ENCODE data around the gene CNTNAP4. TPM values are rescaled to one million over a fixed set of nuclear protein-coding genes. Genes with fewer than 3 reads are reported as not detected.

The CNTNAP4 gene
- total and polyA plus RNA-seq, 7 donors = 0.01 to 0.04 (median 0.03) TPM; not detected in 4

GRCh38 chr16:76376988-76377387 lies 99.8 kb downstream of the CNTNAP4 start:
- H3K27me3 ChIP-seq (ENCODE audit: insufficient read depth in 3 of 3, low read length in 2 of 3) = no peaks in the 10 kb centered on the region
- H3K9me3 ChIP-seq = no peaks in the 10 kb centered on the region
- intact Hi-C loops (cut with DNase I) = no loop called here
- no peak overlapping the region for H3K4me3 ChIP-seq
- WGBS, 3 donors = 80 to 98% (median 88%) methylated on average over 2 of the region's 2 CpGs
- H3K4me1 ChIP-seq = no peaks in the 10 kb centered on the region
- ATAC-seq (no peak), DNase-seq (no peak)
- no peak overlapping the region for H3K27ac ChIP-seq
- TF ChIP-seq CTCF (IDR thresholded peaks at IDR 0.05) = no peak
- H3K36me3 ChIP-seq (ENCODE audit: insufficient read depth in 1 of 2, low read depth in 1 of 2) = no peaks in the 10 kb centered on the region

GRCh38 chr16:76378020-76378419 lies 100.8 kb downstream of the CNTNAP4 start:
- Histone ChIP-seq H3K27me3 (ENCODE audit: insufficient read depth in 3 of 3, low read length in 2 of 3) (no peaks in the 10 kb centered on the region), H3K27ac (no peak overlapping the region), H3K36me3 (ENCODE audit: insufficient read depth in 1 of 2, low read depth in 1 of 2) (no peaks in the 10 kb centered on the region), H3K4me1 (no peaks in the 10 kb centered on the region), H3K9me3 (no peaks in the 10 kb centered on the region), H3K4me3 (no peak overlapping the region)
- WGBS, 3 donors = 82 to 83% (median 82%) methylated on average over 3 of the region's 3 CpGs
- no peak for ATAC-seq
- TF ChIP-seq CTCF (IDR thresholded peaks at IDR 0.05) = no peak
- DNase-seq = no peak
- intact Hi-C loops (cut with DNase I) = no loop called here

- no peak overlapping the region for H3K4me3 ChIP-seq
- H3K9me3 ChIP-seq = no peaks in the 10 kb centered on the region
- no peaks in the 10 kb centered on the region for H3K4me1 ChIP-seq
- no peaks in the 10 kb centered on the region for H3K36me3 ChIP-seq (ENCODE audit: insufficient read depth in 1 of 2, low read depth in 1 of 2)
- 58 to 65% (median 63%) methylated on average over 1 of the region's 1 CpG for WGBS, 3 donors
- H3K27ac ChIP-seq = no peak overlapping the region
- ATAC-seq = no peak
- no peak for DNase-seq
- no peak for TF ChIP-seq CTCF (IDR thresholded peaks at IDR 0.05)
- intact Hi-C loops (cut with DNase I) = no loop called here
- no peaks in the 10 kb centered on the region for H3K27me3 ChIP-seq (ENCODE audit: insufficient read depth in 3 of 3, low read length in 2 of 3)
These were observed 103.9 kb downstream of the CNTNAP4 start for GRCh38 chr16:76381096-76381495.

- Histone ChIP-seq H3K36me3 (ENCODE audit: insufficient read depth in 1 of 2, low read depth in 1 of 2) (no peaks in the 10 kb centered on the region), H3K27ac (no peak overlapping the region), H3K9me3 (no peaks in the 10 kb centered on the region), H3K4me1 (no peaks in the 10 kb centered on the region), H3K27me3 (ENCODE audit: insufficient read depth in 3 of 3, low read length in 2 of 3) (no peaks in the 10 kb centered on the region), H3K4me3 (no peak overlapping the region)
- intact Hi-C loops (cut with DNase I) = no loop called here
- no peak for DNase-seq
- WGBS, 3 donors = 73 to 82% (median 81%) methylated on average over 7 of the region's 7 CpGs
- TF ChIP-seq CTCF (IDR thresholded peaks at IDR 0.05) = no peak
- ATAC-seq = no peak
These were observed 108.5 kb downstream of the CNTNAP4 start for GRCh38 chr16:76385601-76386230.

GRCh38 chr16:76386784-76387183 lies 109.6 kb downstream of the CNTNAP4 start:
- Histone ChIP-seq H3K27ac (no peak overlapping the region), H3K27me3 (ENCODE audit: insufficient read depth in 3 of 3, low read length in 2 of 3) (no peaks in the 10 kb centered on the region), H3K4me1 (no peaks in the 10 kb centered on the region), H3K4me3 (no peak overlapping the region), H3K36me3 (ENCODE audit: insufficient read depth in 1 of 2, low read depth in 1 of 2) (no peaks in the 10 kb centered on the region), H3K9me3 (no peaks in the 10 kb centered on the region)
- ATAC-seq = no peak
- intact Hi-C loops (cut with DNase I) = no loop called here
- DNase-seq = no peak
- no peak for TF ChIP-seq CTCF (IDR thresholded peaks at IDR 0.05)

Measured in psoas muscle (tissue), 8 donors.